Heart left ventricle (tissue), 16 donors: ENCODE data around the gene PPP2R5B. TPM values are rescaled to one million over a fixed set of nuclear protein-coding genes. Genes with fewer than 3 reads are reported as not detected.

Experiments
- ATAC-seq, 4 donors: fragments of 200-7000 bp; cut with Tn5 transposase; one replicate each; pipeline ENCODE4 v1.9.1; 2020 to 2022; ENCODE audit warnings: moderate library complexity in 4 of 4, mild to moderate bottlenecking in 3 of 4, moderate number of reproducible peaks in 1 of 4
- DNase-seq, 5 donors: peaks; one replicate each; pipeline ENCODE4 v3.0.0-alpha.2; 2020
- H3K27ac ChIP-seq, 12 donors: fragments of 200-600 bp; sonication (generic) in 4 of 12; one replicate each; pipeline versions ENCODE4 v1.5.0 to v1.8.0; 2016 to 2022; ENCODE audit warnings: mild to moderate bottlenecking in 2 of 12
- H3K27me3 ChIP-seq, 9 donors: fragments of 200-600 bp; sonication (generic) in 2 of 9; one replicate each; pipeline versions ENCODE4 v1.5.1 to v1.8.0; 2016 to 2022; ENCODE audit warnings: mild to moderate bottlenecking in 3 of 9
- H3K36me3 ChIP-seq, 9 donors: fragments of 200-600 bp; sonication (generic) in 2 of 9; one replicate each; pipeline versions ENCODE4 v1.5.0 to v1.8.0; 2018 to 2022; ENCODE audit warnings: mild to moderate bottlenecking in 2 of 9
- H3K4me1 ChIP-seq, 12 donors: fragments of 200-600 bp; sonication (generic) in 4 of 12; one replicate each; pipeline versions ENCODE4 v1.5.0 to v1.8.0; 2016 to 2022; ENCODE audit warnings: mild to moderate bottlenecking in 3 of 12
- H3K4me3 ChIP-seq, 12 donors: fragments of 200-600 bp; sonication (generic) in 4 of 12; one replicate each; pipeline versions ENCODE4 v1.5.0 to v1.8.0; 2017 to 2022; ENCODE audit warnings: mild to moderate bottlenecking in 9 of 12, moderate library complexity in 4 of 12
- H3K9me3 ChIP-seq, 12 donors: fragments of 200-600 bp; sonication (generic) in 4 of 12; one replicate each; pipeline versions ENCODE4 v1.5.0 to v1.8.0; 2016 to 2022; ENCODE audit warnings: mild to moderate bottlenecking in 1 of 12
- POLR2A ChIP-seq, 2 donors: fragments of 450-650 bp; IDR thresholded peaks; one replicate each; pipeline ENCODE4 v1.6.1; 2017; ENCODE audit warnings: antibody characterized with exemption in 2 of 2, mild to moderate bottlenecking in 2 of 2, moderate library complexity in 2 of 2
- WGBS, 4 donors: extraction: QIAGEN DNeasy Blood & Tissue Kit in 2 of 4; methylation state at CpG; one replicate each; pipeline versions ENCODE4 v1.1.5 to v1.1.7; 2013 to 2018; 5-methylcytosine and 5-hydroxymethylcytosine counted together
- intact Hi-C, 10 donors: fragments of 100-400 bp; cut with DNase I; formaldehyde crosslinking; loops; one replicate each; pipeline versions ENCODE4 v1.11.1 to v1.14.2; 2022
- polyA plus RNA-seq, 2 donors: library from polyadenylated mRNA; stranded (reverse); fragments of 200-250 nt; gene quantifications; one replicate each; pipeline ENCODE4 v1.2.3, GENCODE V29; 2013
- total RNA-seq, 9 donors: library from RNA; depleted of rRNA in 2 of 9; stranded (reverse); fragments of >200 nt in 2 of 9; fragmentation: NEBNext Ultra II Directional in 3 of 9; extraction: Animal tissue kit (Norgen Biotek cat#: 25700) in 3 of 9; gene quantifications; one replicate each; pipeline versions ENCODE4 v1.1.0 to v1.2.4, GENCODE V29; 2016 to 2023
- TF ChIP-seq, protein P1 (sequence below), 12 donors: fragments of 200-600 bp; sonication (generic) in 4 of 12; IDR thresholded peaks; one replicate each; pipeline versions ENCODE4 v1.5.0 to v1.8.0; 2018 to 2022; ENCODE audit warnings: antibody characterized with exemption in 12 of 12, mild to moderate bottlenecking in 5 of 12
- donor health status: ischemic (EF 13 %, LVEDD 7.1; RV severe dilation, severe dysfunction).
- donor health status: healthy with polysubstance abuse.
- donor health status: DM: no; HTN: yes; CAD: no.
- donor health status: DM: no; HTN: no; CAD: no.
- donor health status: ischemic (EF 25% LVEDD 6.9; RV normal size, moderate dysfunction).
- donor health status: ischemic (EF 25% LVEDD 5.7; RV mildly dilated, moderate dysfunction).
- donor health status: healthy.
- donor health status: DM: yes; HTN: yes; CAD: no.
- donor health status: ischemic (EF 35%, LVEDD 5.7; RV mildly dilated, moderate dysfunction).
- donor health status: nonischemic (EF 11% LVEDD 7.7; RV severe dilation, severe dysfunction).
- donor health status: DM: yes; HTN: yes; CAD: no.
- donor health status: PGD.
- donor health status: ischemic (EF 29% LVEDD 5.4; RV normal size, mild dysfunction).
- donor health status: nonischemic (EF 23%, LVEDD 6.1; RV moderate dilation, normal function).

PPP2R5B gene
- total and polyA plus RNA-seq, 11 donors: 17.5 to 34.3 (median 22.6) TPM

DNA sequence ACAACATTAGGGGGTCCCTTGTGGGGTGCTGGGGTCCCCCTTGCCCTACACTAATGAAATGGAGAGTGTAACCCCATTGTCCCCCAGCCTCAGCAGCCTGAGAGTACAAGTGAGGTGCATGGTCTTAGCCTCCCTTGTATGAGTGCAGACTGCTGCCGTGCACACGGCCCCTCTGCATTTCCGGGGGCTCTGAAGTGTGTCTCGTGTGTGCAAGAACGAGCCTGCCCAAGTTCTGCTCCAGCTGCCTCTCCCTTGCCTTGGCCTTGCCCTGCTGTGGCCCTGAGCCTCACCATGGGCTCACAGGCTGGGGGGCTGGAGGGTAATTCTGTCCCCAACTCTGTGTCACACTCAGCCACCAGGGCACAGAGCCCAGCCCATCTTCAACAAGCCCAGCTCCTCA, 40.9 kb upstream of the PPP2R5B start:
- intact Hi-C loops: no loop called here
- 83 to 92% (median 86%) methylated on average over 4 to 5 of the region's 5 CpGs; no CpG with 5 or more reads in 1 of the 4 donors for WGBS, 4 donors
- H3K4me3 ChIP-seq: no peak overlapping the region
- H3K9me3 ChIP-seq: no peaks in the 10 kb centered on the region
- H3K27ac ChIP-seq: peak overlapping the region in 2 of 12 donors; percentile 24 to 46
- H3K4me1 ChIP-seq: peaks cover 0 to 58% (median 29%) of the 10 kb centered on the region in 12 donors
- TF ChIP-seq POLR2A (IDR thresholded peaks at IDR 0.05): no peak
- TF ChIP-seq, protein P1, sequence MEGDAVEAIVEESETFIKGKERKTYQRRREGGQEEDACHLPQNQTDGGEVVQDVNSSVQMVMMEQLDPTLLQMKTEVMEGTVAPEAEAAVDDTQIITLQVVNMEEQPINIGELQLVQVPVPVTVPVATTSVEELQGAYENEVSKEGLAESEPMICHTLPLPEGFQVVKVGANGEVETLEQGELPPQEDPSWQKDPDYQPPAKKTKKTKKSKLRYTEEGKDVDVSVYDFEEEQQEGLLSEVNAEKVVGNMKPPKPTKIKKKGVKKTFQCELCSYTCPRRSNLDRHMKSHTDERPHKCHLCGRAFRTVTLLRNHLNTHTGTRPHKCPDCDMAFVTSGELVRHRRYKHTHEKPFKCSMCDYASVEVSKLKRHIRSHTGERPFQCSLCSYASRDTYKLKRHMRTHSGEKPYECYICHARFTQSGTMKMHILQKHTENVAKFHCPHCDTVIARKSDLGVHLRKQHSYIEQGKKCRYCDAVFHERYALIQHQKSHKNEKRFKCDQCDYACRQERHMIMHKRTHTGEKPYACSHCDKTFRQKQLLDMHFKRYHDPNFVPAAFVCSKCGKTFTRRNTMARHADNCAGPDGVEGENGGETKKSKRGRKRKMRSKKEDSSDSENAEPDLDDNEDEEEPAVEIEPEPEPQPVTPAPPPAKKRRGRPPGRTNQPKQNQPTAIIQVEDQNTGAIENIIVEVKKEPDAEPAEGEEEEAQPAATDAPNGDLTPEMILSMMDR (IDR thresholded peaks at IDR 0.05): no peak
- no peaks in the 10 kb centered on the region for H3K27me3 ChIP-seq
- DNase-seq (peak in 1 of 5 donors; percentile 48), ATAC-seq (no peak)
- H3K36me3 ChIP-seq: no peaks in the 10 kb centered on the region

- H3K4me3 ChIP-seq: no peak overlapping the region
- TF ChIP-seq, protein P1 (IDR thresholded peaks at IDR 0.05): no peak
- no peak for TF ChIP-seq POLR2A (IDR thresholded peaks at IDR 0.05)
- H3K4me1 ChIP-seq: peaks cover 0 to 58% (median 30%) of the 10 kb centered on the region in 12 donors
- WGBS, 4 donors: 90 to 95% (median 93%) methylated on average over 8 of the region's 8 CpGs
- no peaks in the 10 kb centered on the region for H3K36me3 ChIP-seq
- DNase-seq (no peak), ATAC-seq (no peak)
- no peaks in the 10 kb centered on the region for H3K9me3 ChIP-seq
- intact Hi-C loops: no loop called here
- H3K27ac ChIP-seq: peak overlapping the region in 1 of 12 donors; percentile 19
- no peaks in the 10 kb centered on the region for H3K27me3 ChIP-seq
Observed at GRCh38 chr11:64884019-64884418, 40.5 kb upstream of the PPP2R5B start.

DNA sequence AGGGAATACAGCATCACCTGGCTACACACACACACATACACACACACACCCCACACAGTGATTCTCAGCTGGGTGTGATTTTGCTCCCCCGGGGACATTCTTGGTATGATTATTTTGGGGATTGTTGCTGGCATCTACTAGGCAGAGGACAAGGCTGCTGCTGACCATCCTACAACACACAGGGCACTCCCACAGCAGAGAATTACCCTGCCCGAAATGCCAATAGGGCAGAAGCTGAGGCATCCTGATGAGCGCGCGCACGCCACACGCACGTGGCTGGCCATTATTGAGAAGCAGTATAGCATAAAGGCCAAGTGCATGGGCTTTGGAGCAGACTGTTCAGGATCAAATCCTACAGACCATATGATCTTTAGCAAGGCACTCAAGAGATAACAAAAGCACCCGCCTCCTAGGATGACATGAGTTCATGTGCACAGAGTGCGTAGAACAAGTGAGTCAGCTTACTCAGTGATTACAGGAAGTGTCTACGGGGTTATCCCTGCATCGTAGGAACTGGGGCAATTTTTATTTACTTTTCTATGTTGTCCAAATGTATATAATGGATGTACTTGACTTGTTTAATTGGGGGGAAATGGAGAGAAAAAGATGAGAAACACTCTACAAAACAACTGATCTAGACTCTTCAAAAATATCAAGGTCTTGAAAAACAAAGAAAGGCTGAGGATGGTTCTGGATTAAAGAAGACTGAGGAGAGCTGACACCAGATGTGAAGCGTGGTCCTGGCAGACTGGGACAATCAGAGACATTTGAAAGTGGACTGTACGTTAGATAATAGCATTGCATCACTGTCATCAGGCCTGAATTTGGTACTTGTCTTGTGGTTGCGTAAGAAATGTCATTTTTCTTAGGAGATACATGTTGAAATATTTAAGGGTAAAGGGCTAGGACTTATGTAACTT, 38.9 kb upstream of the PPP2R5B start:
- 78 to 84% (median 82%) methylated on average over 14 to 15 of the region's 15 CpGs for WGBS, 4 donors
- intact Hi-C loops: no loop called here
- ATAC-seq (no peak), DNase-seq (no peak)
- TF ChIP-seq, protein P1 (IDR thresholded peaks at IDR 0.05): no peak
- no peak for TF ChIP-seq POLR2A (IDR thresholded peaks at IDR 0.05)
- no peak overlapping the region for H3K4me3 ChIP-seq
- H3K27me3 ChIP-seq: no peaks in the 10 kb centered on the region
- H3K4me1 ChIP-seq: peaks cover 0 to 42% (median 16%) of the 10 kb centered on the region in 12 donors
- no peaks in the 10 kb centered on the region for H3K9me3 ChIP-seq
- peak overlapping the region in 1 of 12 donors; percentile 48 for H3K27ac ChIP-seq
- no peaks in the 10 kb centered on the region for H3K36me3 ChIP-seq

DNA sequence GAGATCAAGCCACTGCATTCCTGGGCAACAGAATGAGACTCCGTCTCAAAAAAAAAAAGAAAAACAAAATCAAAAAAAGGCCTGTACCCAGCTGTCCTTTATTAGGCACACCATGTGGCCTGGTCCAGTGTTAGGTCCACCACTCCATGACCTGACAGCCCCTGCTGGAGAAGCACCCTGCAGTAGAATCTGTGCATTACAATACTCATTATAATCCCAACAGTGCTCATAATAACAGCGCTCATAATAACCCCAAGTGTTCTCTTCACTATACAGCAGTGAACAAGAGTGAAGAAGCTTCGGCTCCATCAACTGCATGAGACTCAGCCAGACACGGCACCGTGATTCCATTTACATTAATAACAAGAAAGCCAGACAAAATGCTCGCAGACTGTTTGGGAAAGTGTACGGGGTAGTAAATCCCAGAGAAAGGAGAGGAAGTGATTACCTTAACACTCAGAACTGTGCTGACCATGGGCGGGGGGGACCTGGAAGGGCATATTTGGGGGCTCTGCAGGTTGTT, 37.2 kb upstream of the PPP2R5B start:
- Histone ChIP-seq H3K4me3 (peak overlapping the region in 4 of 12 donors; percentile 24 to 46 (median 44)), H3K27ac (peak overlapping the region in 9 of 12 donors; percentile 23 to 70 (median 63)), H3K9me3 (no peaks in the 10 kb centered on the region), H3K27me3 (no peaks in the 10 kb centered on the region), H3K36me3 (no peaks in the 10 kb centered on the region), H3K4me1 (peaks cover 0 to 41% (median 11%) of the 10 kb centered on the region in 12 donors)
- no peak for DNase-seq
- intact Hi-C loops: no loop called here
- 87 to 95% (median 89%) methylated on average over 8 of the region's 8 CpGs for WGBS, 4 donors
- no peak for ATAC-seq
- TF ChIP-seq, protein P1 (IDR thresholded peaks at IDR 0.05): no peak
- TF ChIP-seq POLR2A (IDR thresholded peaks at IDR 0.05): no peak
